GM19035 (cell line): ENCODE results near the gene RASSF3.

Experiments
- ATAC-seq: cut with Tn5 transposase; IDR thresholded peaks from one replicate; pipeline ENCODE4 v1.9.1; 2021; ENCODE audit not compliant: unreplicated experiment

Gene RASSF3

DNA sequence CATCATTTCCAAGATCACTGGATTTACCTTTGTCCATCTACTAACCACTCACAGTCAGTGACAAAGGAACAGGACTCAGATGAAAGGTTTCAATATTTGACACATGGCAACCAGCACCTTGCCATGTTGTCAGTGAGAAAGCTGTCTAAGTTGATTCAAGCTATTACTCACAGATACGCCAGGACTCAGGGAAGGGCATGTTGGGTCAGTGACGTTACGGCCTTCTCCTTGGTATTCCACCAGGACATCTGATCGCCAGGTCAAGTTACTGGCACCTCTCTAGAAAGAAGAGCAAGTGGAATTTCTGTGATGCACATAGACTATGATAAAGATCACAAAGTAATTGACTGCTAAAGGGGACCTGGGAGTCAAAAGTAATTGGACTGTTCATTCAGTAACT, 112.5 kb downstream of the RASSF3 start:
- ATAC-seq: no peak

DNA sequence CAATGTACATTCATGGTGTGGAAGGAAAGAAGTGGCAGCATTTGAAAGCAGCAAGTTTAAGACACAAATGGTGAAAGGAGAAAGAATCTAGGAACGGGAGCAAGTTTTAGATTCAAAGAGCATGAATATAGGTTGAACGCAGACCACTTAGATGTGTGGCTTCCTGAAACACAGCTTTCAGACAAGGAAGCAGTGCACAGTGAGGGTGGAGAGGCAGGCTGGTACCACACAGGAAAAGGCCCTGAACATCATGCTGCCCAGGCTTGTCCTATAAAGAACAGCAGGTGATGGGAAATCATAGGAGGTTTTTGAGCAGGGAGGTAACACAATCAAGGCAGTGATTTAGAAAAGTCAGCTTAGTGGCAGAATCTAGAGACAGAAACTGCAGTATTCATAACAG, 113.3 kb downstream of the RASSF3 start:
- ATAC-seq: no peak

DNA sequence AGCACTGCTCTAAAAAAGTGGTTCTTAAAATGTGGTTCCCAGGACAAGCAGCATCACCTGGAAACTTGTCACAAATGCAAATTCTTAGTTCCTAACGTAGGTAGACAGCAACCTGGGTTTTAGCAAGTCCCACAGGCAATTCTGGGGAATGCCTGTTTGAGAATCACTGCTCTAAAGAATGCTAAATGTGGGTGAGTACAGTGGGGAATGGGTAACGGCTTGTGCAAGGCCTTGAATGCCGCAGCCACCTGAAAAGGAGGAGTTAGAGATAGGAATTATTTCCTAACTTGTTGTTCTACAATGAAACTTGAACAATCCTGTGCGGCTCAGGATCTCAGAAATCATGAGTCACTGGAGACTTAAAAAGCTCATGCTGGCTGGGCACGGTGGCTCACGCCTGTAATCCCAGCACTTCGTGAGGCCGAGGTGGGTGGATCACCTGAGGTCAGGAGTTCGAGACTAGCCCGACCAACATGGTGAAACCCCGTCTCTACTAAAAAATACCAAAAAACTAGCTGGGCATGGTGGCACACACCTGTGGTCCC, 114.0 kb downstream of the RASSF3 start:
- no peak for ATAC-seq

DNA sequence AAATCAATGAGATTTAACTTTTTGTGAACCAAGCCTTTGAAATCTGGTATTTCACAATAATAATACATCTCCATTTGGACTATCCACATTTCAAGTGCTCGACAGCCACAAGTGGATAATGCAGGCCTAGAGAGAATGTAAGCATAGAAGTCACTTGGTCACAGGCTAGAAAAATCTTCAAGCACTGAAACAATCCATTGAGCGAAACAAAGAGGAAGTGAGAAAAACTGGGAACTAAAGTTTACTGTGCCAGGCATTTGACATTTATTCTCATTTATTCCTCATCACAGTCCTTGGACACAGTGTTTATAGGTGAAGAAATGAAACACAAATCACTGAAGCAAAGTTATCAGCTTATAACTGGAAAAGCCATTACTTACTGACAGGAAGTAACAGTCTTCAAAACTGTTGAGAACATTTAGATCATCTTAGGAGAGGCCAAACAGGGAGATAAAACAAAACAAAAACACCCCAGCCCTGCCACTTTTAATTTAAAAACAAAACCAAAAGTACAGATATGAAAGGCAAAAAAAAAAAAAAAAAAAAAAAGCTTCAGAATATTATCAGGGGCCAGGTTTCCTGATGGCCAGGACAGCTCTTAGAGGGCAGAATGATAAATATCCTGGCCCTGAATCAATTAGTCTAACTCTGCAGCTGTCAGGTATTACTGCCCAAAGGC, 119.8 kb downstream of the RASSF3 start:
- no peak for ATAC-seq

DNA sequence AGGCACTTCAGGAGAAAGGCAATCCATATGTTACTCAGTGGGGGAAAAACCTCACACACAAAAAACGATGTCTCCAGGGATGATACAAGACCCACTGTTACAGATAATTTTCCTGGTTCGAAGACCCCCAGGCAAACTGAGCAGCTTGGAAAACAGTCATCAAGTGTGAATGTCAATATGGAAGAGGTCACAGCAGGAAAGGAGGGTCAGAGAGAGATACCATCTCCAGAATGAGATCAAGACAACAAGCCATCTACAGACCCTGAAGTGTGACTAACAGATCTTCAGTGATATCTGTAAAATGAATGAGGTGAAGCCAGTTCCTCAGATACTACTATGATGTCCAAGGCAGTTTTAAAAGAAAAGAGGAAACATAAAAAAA, 120.3 kb downstream of the RASSF3 start:
- no peak for ATAC-seq

DNA sequence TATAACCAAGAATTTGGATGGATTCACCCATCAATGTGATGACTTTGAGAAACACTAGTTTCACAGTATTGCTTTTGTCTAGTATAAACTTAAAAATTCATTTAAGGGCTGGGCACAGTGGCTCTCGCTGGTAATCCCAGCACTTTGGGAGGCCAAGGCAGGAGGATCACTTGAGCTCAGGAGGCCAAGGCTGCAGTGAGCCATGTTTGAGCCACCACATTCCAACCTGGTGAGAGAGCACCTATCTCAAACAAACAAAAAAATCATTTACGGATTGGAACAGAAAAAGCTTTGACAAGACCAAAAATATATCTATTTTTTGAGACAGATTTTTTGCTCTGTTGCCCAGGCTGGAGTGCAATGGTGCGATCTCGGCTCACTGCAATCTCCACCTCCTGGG, 121.4 kb downstream of the RASSF3 start:
- ATAC-seq: no peak

DNA sequence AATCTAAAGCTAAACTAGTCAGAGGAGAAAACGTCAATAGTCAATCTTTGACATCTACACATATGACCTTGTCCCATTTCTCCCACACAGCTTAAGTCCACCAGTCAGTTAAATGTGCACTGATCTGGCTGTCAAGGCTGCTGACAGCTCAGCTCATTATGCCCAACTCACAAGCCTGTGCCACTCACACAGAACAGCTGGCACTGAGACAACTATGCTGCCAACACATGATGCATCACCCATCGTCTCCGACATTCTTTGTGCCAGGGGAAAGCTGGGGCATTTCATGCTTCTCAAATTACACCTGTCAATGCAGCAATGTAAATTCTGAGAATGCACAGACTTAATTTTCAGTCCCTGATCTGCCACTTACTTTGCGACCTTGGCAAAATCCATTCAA, 123.6 kb downstream of the RASSF3 start:
- ATAC-seq: no peak

DNA sequence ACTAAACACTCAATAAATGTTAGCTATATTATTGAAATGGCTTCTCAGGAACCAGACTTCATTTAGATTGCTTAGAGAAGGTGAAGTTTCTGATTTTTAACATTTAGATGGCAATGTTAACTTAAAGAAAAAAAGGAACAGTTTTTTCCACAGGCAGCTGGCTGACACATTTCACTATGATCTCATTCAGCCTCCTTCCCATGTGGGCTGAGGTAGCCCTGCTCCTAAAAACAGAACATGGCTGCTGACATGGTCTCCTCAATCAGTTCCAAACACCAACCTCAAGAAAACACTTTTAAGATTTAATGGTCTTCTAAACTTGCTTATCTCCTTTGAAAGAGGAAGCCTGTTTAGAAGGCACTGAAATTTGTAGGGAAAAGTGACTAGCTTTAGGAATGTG, 125.1 kb downstream of the RASSF3 start:
- ATAC-seq: no peak

DNA sequence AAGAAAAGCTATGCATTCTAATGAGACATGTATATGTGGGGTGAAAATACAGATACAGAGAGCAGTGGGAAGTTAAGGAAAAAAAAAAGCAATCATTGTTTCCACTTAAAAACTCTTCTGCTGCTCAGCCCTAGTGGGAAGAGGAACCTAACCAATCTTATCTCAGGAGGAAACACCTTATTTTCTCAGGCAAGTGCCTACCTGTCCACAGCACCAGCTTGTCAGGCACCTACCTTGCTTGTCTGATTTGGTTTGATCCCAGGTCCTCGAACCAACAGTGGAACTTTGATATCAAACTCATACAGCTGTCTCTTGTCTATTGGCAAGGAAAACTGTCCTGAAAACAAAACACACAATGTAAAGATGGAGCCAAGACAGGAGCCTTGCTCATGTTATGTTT, 126.5 kb downstream of the RASSF3 start:
- ATAC-seq: no peak

DNA sequence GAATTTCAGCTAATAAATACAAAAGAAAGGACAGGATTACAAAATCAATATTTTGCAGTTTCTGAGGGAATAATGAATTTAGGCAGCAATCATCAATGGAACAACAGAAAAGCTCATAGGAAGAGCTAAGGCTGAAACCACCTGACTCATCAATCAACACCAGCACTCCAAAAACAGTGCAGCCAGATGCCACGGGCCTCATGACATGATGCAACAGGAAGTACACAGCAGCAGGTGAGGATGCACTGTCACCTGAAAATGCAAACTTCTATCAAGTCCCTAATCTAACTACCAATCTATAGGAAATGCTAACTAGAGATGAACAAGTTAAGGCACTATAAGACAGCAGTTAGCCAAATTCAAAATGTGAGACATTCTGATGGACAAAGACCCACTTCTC, 127.2 kb downstream of the RASSF3 start:
- no peak for ATAC-seq

DNA sequence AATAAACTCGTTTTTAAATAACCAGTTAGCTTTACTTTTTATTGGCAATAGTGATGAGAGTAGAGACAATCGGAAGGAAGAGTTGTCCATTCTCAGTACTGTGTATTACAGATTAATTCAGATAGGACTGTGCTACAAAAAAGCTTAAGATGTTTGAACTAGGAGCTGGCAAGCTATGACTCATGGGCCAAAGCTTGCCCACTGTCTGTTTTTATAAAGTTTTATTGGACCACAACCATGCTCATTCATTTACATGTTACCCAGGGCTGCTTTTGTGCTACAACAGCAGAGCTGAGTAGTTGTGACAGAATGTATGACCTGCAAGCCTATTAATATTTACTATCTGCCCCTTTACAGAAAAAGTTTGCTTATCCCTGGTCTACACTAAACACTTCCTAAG, 129.5 kb downstream of the RASSF3 start:
- no peak for ATAC-seq

DNA sequence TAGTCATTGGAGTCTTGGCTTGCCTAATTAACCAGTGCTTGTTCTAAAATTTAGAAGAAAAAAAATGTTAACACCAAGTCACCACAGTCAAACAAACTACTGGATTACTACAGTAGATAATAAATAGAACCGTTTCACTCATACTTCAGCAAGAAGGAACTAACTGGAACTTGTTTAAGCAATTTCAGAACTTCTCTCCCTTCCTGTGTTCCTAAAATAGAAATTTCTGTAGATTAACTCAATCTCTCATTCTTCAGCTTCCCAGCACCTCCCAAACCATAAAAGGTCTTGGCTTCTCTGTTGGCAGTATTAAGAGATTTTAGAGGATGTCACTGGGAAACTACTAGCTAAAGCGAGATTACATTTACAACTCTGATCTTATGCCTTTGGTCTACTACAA, 130.4 kb downstream of the RASSF3 start:
- ATAC-seq: no peak

DNA sequence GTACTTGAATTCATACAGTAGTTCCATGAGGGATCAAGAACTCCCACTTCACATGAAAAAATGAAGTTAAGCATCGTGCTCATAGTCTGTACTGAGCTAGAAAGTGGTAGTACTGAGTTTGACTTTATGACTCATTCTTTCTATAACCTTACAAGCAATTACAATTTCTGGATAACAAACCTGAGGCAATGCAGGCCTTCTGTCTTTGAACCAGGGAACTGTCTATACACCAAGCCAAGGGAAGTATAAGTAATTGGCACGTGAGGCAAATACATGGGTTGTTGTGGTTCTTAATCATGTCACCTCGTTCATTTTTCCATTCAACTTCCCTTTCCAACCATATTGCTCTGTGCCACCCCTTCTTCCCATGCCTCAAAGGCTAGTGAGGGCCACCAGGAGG, 132.1 kb downstream of the RASSF3 start:
- ATAC-seq: no peak

DNA sequence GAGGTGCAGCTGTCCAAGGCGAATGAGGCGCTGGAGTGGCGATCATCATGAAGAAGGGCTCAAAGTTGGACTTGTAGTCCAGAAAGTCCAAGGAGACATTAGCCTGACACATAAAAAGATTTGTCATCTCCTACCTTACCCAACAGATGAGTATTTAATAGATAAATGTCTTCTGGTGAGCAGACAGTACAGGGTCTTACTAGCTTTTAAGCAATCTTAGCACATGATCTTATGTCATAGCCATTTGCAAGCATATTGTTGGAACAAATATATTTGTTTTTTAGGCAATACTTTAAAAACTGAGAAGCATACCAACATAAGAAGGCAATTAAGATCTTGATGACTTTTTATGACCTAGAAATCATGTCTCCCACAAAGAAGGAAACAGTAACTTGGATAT, 132.9 kb downstream of the RASSF3 start:
- ATAC-seq: no peak

DNA sequence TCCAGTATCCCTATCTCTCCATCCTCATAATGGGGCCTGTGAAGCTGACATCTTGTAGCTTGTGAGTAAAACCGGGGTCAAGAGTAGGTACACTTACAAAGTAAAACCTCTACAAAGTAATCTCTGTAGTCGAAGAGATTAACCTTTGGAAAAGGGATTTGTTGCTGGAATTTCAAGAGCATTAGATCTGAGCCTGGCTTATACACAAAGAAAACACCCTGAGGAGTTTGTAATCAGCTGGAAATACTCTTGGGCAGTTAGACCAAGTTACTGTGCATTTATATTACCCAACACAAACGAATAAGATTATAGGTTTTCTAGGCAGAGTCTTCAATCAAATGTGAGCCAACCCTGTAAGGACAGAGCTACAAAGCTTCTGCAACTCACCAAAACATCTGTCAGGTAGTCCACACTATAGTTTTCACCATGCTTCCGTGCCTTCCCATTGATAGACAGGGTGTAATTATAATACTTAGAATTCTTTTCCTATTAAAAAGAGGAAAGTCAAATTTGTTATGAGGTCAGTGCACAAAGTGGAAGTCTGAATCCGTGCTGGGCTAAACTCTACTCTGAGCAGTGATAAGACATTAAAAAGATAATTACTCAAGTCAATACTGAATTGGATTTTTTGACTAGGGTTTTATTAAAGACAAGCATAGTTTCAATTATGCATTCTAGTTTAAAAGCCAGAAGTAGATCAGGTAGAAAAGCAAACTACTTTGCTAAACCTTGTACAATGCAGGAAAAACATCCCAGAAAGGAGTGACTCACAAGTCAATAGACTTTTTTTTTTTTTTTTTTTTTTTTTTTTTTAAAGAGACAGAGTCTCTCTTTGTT, 134.3 kb downstream of the RASSF3 start:
- no peak for ATAC-seq

DNA sequence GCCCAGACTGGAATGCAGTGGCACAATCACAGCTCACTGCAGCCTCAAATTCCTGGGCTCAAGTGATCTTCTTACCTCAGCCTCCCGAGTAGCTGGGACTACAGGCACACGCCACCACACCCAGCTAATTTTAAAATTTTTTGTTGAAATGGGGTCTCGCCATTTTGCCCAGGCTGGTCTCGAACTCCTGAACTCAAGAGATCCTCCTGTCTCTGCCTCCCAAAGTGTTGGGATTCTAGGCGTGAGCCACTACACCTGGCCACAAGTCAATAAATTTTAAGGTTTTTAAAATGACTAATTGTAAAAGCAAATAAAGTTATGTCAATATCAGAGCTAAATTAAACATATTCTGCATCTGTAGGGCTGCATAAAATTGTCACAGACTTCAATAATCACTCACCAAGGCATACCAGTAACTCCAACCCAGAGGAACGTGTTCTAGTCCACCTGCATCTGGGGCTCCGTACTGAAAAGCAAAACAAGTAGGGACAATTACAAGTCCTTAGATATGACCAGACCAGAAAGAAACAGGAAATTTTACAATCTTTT, 135.0 kb downstream of the RASSF3 start:
- ATAC-seq: no peak

DNA sequence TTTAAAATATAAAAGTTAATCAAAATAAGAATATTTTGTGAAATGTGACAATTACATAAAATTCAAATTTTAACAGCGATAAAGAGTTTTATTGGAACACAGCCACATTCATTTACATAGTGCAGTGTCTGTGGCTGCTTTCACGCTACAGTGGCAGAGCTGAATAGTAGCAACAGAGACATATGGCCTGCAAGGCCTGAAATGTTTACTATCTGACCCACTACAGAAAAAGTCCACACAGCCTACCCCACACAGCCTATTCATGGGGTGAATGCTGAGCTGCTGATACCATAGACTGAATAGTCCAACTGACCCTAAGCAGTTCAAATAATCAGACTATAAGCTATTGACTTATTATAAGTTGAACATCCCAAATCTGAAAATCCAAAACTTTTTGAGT, 135.7 kb downstream of the RASSF3 start:
- no peak for ATAC-seq

DNA sequence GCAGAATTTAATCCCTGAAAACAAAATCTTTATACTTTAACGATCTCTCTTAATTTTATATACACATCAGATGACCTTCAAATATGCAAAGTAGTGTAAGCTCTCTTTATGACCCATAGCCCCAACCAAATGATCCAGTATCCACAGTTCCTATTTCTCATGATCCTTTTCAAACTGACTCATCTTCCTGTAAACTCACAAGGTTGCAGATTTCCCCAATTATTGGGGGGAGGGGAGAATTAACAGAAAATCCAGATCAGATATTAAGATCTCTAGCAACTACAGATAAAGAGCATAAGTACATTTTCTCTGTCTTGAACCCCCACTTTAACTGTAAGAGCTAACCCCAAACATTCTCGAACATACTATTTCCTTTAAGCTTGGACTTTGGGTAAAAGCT, 136.4 kb downstream of the RASSF3 start:
- no peak for ATAC-seq
